Psoas muscle (tissue), 8 donors: ENCODE data around the gene KIAA0319L. TPM values are rescaled to one million over a fixed set of nuclear protein-coding genes. Genes with fewer than 3 reads are reported as not detected.
"Not testable (repeated sequence)": the region's sequence is repeated elsewhere in the genome, so short reads cannot be mapped to it uniquely, and the experiment has no call there.

Experiments used
- ATAC-seq, 4 donors: fragments of 200-7000 bp; cut with Tn5 transposase; one replicate each; pipeline ENCODE4 v1.9.1; 2020; ENCODE audit warnings: moderate library complexity in 3 of 4, mild to moderate bottlenecking in 2 of 4
- DNase-seq, 2 donors: peaks; one replicate each; pipeline ENCODE4 v3.0.0-alpha.2; 2020
- H3K27ac ChIP-seq: fragments of 200-600 bp; one replicate; pipeline ENCODE4 v1.8.0; 2022
- H3K27me3 ChIP-seq, 3 donors: fragments of 200-600 bp in 1 of 3; one replicate each; pipeline versions ENCODE4 v1.6.1 to v1.8.0; 2013 to 2022; ENCODE audit warnings: low read length in 2 of 3, mild to moderate bottlenecking in 2 of 3, moderate library complexity in 1 of 3; ENCODE audit not compliant: insufficient read depth in 3 of 3
- H3K36me3 ChIP-seq, 2 donors: fragments of 200-600 bp in 1 of 2; one replicate each; pipeline versions ENCODE4 v1.6.1 to v1.8.0; 2013 to 2022; ENCODE audit warnings: low read depth in 1 of 2, mild to moderate bottlenecking in 1 of 2, moderate library complexity in 1 of 2; ENCODE audit not compliant: insufficient read depth in 1 of 2
- H3K4me1 ChIP-seq: fragments of 200-600 bp; one replicate; pipeline ENCODE4 v1.8.0; 2022
- H3K4me3 ChIP-seq: fragments of 200-600 bp; one replicate; pipeline ENCODE4 v1.8.0; 2022; ENCODE audit warnings: mild to moderate bottlenecking
- H3K9me3 ChIP-seq: fragments of 200-600 bp; one replicate; pipeline ENCODE4 v1.8.0; 2022
- WGBS, 3 donors: extraction: QIAGEN DNeasy Blood & Tissue Kit; methylation state at CpG; one replicate each; pipeline versions ENCODE4 v1.1.6 to v1.1.7; 2013; 5-methylcytosine and 5-hydroxymethylcytosine counted together
- intact Hi-C, 2 donors: fragments of 100-400 bp; cut with DNase I; formaldehyde crosslinking; loops; one replicate each; pipeline versions ENCODE4 v1.11.0 to v1.14.2; 2022
- polyA plus RNA-seq, 3 donors: library from polyadenylated mRNA; stranded (reverse); fragments of 200-250 nt; gene quantifications; one replicate each; pipeline ENCODE4 v1.2.3, GENCODE V29; 2013
- total RNA-seq, 4 donors: library from RNA; stranded (reverse); fragmentation: NEBNext Ultra II Directional in 2 of 4; extraction: Animal tissue kit (Norgen Biotek cat#: 25700) in 2 of 4; gene quantifications; one replicate each; pipeline versions ENCODE4 v1.2.1 to v1.2.4, GENCODE V29; 2021 to 2023
- TF ChIP-seq, protein P1 (sequence below): fragments of 200-600 bp; IDR thresholded peaks from one replicate; pipeline ENCODE4 v1.8.0; 2022; ENCODE audit warnings: antibody characterized with exemption
- donor health status: healthy with polysubstance abuse.
- donor health status: DM: no; HTN: no; CAD: no; lungs with moderate emphysema.
- donor health status: Bipolar disorder and iron deficiency.
- donor health status: healthy.
- donor health status: DM: yes; HTN: yes; CAD: no.
- donor health status: DM: no; HTN: no; CAD: no.
- donor health status: DM: no; HTN: no; CAD: no.
- donor health status: DM: yes; HTN: yes; CAD: no.

Gene KIAA0319L
- total and polyA plus RNA-seq, 7 donors: 18.0 to 46.9 (median 35.7) TPM

DNA sequence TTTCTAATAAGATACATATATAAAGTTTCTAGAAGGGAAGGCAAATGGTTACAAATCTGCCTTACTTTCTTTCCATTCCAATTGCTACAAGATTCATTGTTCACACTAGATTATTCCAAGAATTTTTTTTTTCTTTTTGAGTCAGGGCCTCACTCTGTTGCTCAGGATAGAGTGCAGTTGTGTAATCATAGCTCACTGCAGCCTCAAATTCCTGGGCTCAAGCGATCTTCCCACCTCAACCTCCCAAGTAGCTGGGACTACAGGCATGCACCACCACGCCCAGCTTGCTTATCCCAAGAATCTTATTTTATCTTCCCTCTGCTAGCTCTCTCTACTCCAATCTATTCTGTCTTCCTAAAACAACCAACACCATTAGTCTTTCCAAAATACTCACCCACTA lies 81.8 kb downstream of the KIAA0319L start:
- no peak for DNase-seq
- intact Hi-C loops: no loop called here
- Histone ChIP-seq H3K36me3 (peaks cover 3 to 74% of the 10 kb centered on the region in 2 donors), H3K4me1 (no peaks in the 10 kb centered on the region), H3K4me3 (no peak overlapping the region), H3K27ac (no peak overlapping the region), H3K9me3 (no peaks in the 10 kb centered on the region), H3K27me3 (no peaks in the 10 kb centered on the region)
- ATAC-seq: no peak
- WGBS, 3 donors: 83 to 96% (median 89%) methylated on average over 2 of the region's 2 CpGs
- TF ChIP-seq, protein P1, sequence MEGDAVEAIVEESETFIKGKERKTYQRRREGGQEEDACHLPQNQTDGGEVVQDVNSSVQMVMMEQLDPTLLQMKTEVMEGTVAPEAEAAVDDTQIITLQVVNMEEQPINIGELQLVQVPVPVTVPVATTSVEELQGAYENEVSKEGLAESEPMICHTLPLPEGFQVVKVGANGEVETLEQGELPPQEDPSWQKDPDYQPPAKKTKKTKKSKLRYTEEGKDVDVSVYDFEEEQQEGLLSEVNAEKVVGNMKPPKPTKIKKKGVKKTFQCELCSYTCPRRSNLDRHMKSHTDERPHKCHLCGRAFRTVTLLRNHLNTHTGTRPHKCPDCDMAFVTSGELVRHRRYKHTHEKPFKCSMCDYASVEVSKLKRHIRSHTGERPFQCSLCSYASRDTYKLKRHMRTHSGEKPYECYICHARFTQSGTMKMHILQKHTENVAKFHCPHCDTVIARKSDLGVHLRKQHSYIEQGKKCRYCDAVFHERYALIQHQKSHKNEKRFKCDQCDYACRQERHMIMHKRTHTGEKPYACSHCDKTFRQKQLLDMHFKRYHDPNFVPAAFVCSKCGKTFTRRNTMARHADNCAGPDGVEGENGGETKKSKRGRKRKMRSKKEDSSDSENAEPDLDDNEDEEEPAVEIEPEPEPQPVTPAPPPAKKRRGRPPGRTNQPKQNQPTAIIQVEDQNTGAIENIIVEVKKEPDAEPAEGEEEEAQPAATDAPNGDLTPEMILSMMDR: no peak

DNA sequence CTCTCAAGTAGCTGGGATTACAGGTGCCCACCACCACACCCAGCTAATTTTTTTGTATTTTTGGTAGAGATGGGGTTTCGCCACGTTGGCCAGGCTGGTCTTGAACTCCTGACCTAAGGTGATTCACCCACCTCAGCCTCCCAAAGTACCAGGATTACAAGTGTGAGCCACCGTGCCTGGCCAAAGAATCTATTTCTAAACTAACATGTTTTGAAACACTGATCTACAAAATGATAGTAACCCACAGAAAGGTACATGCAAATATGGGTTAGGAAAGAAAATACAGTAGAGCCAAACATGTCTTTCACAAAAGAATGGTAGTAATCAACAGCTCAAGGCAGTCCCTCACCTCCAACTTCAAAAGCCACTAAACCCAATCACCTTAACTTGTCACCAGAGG lies 84.0 kb downstream of the KIAA0319L start:
- intact Hi-C loops, ATAC-seq, H3K4me1 ChIP-seq, H3K4me3 ChIP-seq, DNase-seq, H3K9me3 ChIP-seq, H3K27ac ChIP-seq, H3K27me3 ChIP-seq: not testable (repeated sequence)
- 92 to 97% (median 93%) methylated on average over 3 of the region's 3 CpGs for WGBS, 3 donors
- peaks cover 3 to 83% of the 10 kb centered on the region in 2 donors for H3K36me3 ChIP-seq

DNA sequence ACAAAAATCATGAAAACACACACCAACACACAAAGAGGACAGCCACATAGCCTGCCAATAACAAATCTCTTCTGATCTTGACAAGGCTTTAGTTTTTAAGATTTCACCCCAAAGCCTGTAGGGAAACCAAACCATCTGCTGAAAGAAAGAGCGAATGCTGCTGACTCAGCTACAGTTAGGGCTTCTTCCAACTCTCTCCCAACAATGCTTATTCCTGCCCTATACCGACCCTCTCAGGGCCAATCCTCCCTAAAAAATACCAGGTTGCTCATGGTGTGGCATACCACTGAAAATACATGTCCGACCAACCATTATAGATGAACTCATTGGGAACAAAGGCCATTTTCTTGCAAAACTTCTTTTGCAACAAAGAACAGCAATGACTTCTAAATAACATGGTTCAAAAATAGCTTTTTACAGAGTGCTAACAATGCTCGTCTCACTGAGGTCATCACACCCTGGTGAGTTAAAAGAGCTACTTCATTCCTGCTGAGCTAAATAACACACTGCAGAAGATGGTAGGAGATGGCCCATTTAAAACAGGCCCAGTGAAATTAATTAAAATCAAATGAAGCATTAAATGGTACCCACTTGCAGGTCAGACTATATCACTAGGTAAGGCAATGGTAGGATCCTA lies 86.1 kb downstream of the KIAA0319L start:
- Histone ChIP-seq H3K36me3 (peaks cover 3 to 77% of the 10 kb centered on the region in 2 donors), H3K4me3 (no peak overlapping the region), H3K27me3 (no peaks in the 10 kb centered on the region), H3K4me1 (no peaks in the 10 kb centered on the region), H3K9me3 (no peaks in the 10 kb centered on the region), H3K27ac (no peak overlapping the region)
- intact Hi-C loops: no loop called here
- 83 to 92% (median 90%) methylated on average over 4 of the region's 4 CpGs for WGBS, 3 donors
- ATAC-seq (no peak), DNase-seq (no peak)
- TF ChIP-seq, protein P1: no peak

DNA sequence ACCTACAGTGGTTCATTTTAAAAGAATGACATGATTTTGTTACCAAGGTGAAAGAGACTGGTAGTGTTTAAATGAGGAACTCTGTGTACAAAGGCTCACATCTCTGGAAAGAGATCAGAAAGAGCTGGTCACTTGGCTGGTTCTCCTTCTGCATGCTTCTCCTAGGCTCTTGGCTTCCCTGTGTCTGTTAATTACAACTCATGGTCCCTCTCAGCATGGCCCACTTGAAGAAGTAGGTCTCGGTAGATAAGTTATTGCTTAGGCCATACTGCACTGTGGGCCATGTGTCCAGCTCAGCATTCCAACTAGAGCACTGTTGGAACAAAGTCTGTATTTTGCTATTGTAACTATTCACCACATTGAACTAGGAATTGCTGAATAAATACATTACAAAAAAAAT lies 91.1 kb downstream of the KIAA0319L start:
- intact Hi-C loops: no loop called here
- TF ChIP-seq, protein P1: no peak
- WGBS, 3 donors: 87 to 96% (median 96%) methylated on average over 1 of the region's 1 CpG
- no peaks in the 10 kb centered on the region for H3K27me3 ChIP-seq
- ATAC-seq: no peak
- no peaks in the 10 kb centered on the region for H3K4me1 ChIP-seq
- no peak overlapping the region for H3K27ac ChIP-seq
- peaks cover 2 to 83% of the 10 kb centered on the region in 2 donors for H3K36me3 ChIP-seq
- no peak overlapping the region for H3K4me3 ChIP-seq
- H3K9me3 ChIP-seq: no peaks in the 10 kb centered on the region
- DNase-seq: no peak

DNA sequence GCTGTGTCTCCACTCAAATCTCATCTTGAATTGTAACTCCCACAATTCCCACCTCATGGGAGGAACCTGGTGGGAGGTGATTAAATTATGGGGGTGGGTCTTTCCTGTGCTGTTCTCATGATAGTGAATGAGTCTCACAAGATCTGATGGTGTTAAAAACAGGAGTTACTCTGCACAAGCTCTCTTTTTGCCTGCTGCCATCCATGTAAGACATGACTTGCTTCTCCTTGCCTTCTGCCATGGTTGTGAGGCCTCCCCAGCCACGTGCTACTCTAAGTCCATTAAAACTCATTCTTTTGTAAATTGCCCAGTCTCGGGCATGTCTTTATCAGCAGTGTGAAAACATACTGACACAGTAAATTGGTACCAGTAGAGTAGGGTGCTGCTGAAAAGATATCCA lies 93.5 kb downstream of the KIAA0319L start:
- ATAC-seq, H3K27me3 ChIP-seq, DNase-seq, H3K9me3 ChIP-seq, H3K4me1 ChIP-seq, H3K27ac ChIP-seq, intact Hi-C loops, H3K4me3 ChIP-seq: not testable (repeated sequence)
- peaks cover 2 to 73% of the 10 kb centered on the region in 2 donors for H3K36me3 ChIP-seq
- WGBS, 3 donors: 92 to 96% (median 94%) methylated on average over 2 of the region's 2 CpGs

DNA sequence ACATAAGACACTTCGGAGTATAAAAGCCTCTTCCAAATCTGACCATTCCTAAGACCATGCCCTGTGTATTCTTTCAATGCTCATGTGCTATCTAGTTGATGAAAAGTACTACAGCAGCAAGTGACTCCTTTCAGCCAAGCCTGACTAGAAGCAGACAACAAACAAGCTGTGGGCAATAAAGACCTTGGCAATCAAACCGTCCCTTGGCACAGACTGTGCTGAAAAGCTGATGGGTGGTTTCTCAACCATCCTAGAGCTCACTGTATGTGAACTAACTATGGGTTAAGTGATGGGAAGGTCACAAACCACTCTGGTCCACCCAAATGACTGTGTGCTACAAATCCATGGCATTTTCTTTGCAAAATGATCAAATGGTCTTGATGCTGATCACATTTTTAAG lies 94.0 kb downstream of the KIAA0319L start:
- Histone ChIP-seq H3K27me3 (no peaks in the 10 kb centered on the region), H3K4me1 (no peaks in the 10 kb centered on the region), H3K9me3 (no peaks in the 10 kb centered on the region), H3K27ac (no peak overlapping the region), H3K36me3 (peaks cover 2 to 76% of the 10 kb centered on the region in 2 donors), H3K4me3 (no peak overlapping the region)
- no peak for DNase-seq
- intact Hi-C loops: no loop called here
- no peak for ATAC-seq
- WGBS, 3 donors: 76 to 89% (median 83%) methylated on average over 2 of the region's 2 CpGs
- TF ChIP-seq, protein P1: no peak
